ENCODE data around the gene CHRM2.

- no peak for TF ChIP-seq CTCF (conservative IDR thresholded peaks at IDR 0.05; ENCODE audit: low read depth in 2 of 2)
- no peak for TF ChIP-seq POLR2AphosphoS5 (IDR thresholded peaks at IDR 0.05; ENCODE audit: low read depth)
- no peak for TF ChIP-seq EZH2 (IDR thresholded peaks at IDR 0.05; ENCODE audit: low read depth, unreplicated experiment)
- no peak for TF ChIP-seq EZH2phosphoT487 (IDR thresholded peaks at IDR 0.05; ENCODE audit: unreplicated experiment)
- no peak for TF ChIP-seq CREB1 (CRISPR knock-in tag; IDR thresholded peaks at IDR 0.05; ENCODE audit: low read depth)
- TF ChIP-seq JUNB (IDR thresholded peaks at IDR 0.05; ENCODE audit: unreplicated experiment) = no peak
- TF ChIP-seq REST (IDR thresholded peaks at IDR 0.05; ENCODE audit: unreplicated experiment) = no peak
- TF ChIP-seq STAT1 (IDR thresholded peaks at IDR 0.05; ENCODE audit: unreplicated experiment) = no peak
- TF ChIP-seq ZNF331 (CRISPR knock-in tag; IDR thresholded peaks at IDR 0.05; ENCODE audit: low read depth) = no peak
- TF ChIP-seq ETS1 (IDR thresholded peaks at IDR 0.05) = no peak
- no peak for TF ChIP-seq NANOG (IDR thresholded peaks at IDR 0.05; ENCODE audit: borderline replicate concordance)
These were observed 132.2 kb downstream of the CHRM2 start for GRCh38 chr7:137000621-137001020.
